GM19372 (cell line): ENCODE measurements around the gene RAP1GAP2.
"Not testable (repeated sequence)": the region's sequence is repeated elsewhere in the genome, so short reads cannot be mapped to it uniquely, and the experiment has no call there.

ENCODE experiments used
- ATAC-seq: cut with Tn5 transposase; IDR thresholded peaks from one replicate; pipeline ENCODE4 v1.9.1; 2021; ENCODE audit warnings: mild to moderate bottlenecking, low read depth, moderate library complexity; ENCODE audit not compliant: unreplicated experiment

Gene RAP1GAP2

GRCh38 chr17:2785376-2785775 lies 10.9 kb upstream of the RAP1GAP2 start:
- ATAC-seq, result not testable (repeated sequence)

- ATAC-seq, result no peak
Observed at GRCh38 chr17:2786176-2786881, 9.9 kb upstream of the RAP1GAP2 start.

DNA sequence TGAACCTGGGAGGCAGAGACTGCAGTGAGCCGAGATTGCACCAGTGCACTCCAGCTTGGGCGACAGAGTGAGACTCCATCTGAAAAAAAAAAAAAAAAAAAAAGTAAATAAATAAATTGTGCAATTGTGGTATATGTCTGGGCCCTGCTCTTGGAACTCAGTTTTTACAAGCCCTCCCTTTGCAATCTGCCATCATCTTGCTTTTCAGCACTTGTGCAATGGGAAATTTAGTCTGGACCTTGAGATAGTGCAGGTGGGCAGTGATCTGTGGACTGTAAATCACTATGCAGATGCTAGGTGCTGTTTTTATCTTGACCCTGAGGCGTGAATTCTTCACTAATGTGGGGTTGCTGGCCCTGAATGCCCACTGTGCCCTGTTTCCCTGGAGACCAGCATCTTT lies 6.5 kb upstream of the RAP1GAP2 start:
- ATAC-seq, result no peak

DNA sequence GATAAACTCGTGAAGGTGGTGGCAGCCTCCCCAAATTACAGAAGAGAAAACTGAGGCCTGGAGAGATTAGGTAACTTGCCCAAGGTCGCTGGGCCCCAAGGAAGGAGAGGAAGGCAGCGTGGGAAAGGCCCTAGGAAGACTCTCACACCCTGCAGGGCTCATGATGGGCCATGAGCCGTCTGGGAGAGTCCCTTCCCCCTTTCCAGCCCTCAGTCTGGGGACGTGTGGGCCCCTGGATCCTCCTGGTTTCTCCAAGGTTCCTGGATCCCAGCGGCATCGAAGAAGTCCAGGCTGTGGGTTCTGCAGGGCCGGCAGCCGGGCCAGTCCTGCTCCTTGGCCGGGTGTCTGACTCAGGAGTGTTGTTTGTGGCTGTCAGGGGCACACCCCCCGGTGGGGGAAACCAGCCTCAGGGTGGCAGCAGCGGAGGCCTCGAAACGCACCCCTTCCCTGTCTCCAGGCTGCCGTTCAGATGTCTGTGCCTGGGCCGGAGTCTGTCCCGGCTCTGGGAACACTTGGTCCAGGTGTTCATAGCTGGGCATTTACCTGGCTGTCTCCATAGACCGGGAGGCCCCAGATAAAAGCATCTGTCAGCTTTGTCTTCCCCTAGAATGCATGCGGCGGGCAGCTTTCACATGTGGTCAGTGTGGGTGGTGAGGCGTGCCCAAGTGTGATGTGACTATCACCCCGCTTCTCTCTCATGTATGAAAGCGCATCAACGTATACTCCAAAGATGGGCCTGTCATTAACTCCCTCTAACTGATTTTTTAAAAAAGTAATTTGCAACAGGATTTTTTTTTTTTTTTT lies 3.7 kb upstream of the RAP1GAP2 start:
- ATAC-seq, result no peak

DNA sequence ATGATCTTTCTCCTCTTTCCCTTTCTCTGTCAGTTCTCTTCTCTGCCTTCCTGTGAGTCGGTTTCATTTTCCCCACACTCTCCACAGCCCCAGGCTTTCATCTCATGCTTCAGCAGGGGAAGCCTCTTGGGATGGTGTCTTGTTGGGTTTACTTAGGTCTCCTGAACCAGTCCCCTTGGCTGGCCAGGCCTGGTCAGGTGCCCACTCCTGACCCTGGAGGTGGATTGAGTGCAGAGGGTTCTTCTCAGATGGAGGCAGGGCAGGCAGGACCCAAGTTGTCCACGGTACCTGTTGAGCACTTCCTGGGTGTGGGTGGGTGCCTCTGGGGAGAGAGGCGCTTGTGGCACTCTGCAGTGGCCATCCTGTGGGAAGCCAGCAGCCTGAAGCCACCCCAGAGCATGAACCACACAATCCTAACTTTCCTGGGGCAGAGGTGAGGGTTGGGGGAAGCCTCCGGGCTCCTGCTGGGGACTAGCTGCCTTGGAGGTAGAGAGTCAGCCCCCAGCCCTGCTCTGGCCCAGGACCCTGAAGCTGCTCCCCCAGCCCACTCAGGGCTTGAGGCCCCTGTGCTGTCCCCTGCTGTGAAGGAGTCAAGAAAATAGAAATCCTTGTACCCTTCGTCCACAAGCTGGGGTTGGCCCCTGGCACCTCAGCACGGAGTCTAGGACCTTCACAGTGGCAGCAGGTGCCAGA lies 2.0 kb upstream of the RAP1GAP2 start:
- no peak for ATAC-seq

GRCh38 chr17:2795441-2796163 lies 636 bp upstream of the RAP1GAP2 start:
- ATAC-seq, result no peak

DNA sequence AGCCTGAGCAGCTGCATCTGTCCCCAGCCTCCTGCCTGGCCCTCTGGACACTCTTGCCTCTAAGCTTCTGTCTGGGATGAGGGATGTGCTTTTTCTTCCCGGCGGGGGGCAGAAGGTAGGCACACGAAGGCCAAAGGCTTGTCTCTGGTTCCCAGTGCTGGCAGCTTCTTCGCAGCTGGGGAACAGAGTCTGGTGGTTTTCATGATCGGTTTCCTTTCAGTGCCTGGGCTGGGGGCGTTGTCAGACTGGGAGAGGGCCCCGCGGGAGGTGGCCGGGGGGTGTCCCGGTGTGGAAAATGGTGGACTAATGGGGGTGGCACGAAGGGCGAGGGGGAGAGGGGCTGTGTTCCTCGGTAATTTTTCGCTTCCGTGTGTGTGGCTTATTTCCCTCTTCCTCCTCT lies 988 bp downstream of the RAP1GAP2 start:
- no peak for ATAC-seq

GRCh38 chr17:2797637-2798036 lies 1.4 kb downstream of the RAP1GAP2 start:
- ATAC-seq, result no peak

DNA sequence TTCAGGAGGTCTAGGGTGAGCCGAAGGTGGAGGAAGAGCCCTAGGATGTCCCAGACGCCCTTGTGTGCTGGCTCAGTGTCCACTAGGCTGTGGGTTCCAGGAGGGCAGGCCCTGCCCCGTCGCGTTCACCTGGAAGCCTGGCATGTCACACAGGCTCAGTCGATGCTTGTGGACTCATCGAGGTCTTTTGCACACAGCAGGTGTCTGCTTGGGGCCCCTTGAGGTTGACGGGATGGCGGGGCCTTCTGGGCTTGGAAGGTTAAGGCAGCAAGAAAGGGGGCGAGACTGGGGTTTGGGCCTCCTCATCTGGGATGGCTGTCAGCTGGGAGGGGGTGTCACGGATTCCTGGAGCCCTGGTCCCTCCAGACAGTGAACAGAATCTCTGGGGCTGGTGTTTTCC lies 1.9 kb downstream of the RAP1GAP2 start:
- no peak for ATAC-seq

- ATAC-seq, result no peak
Observed at GRCh38 chr17:2798678-2799077, 2.4 kb downstream of the RAP1GAP2 start.

GRCh38 chr17:2799653-2800052 lies 3.4 kb downstream of the RAP1GAP2 start:
- no peak for ATAC-seq

DNA sequence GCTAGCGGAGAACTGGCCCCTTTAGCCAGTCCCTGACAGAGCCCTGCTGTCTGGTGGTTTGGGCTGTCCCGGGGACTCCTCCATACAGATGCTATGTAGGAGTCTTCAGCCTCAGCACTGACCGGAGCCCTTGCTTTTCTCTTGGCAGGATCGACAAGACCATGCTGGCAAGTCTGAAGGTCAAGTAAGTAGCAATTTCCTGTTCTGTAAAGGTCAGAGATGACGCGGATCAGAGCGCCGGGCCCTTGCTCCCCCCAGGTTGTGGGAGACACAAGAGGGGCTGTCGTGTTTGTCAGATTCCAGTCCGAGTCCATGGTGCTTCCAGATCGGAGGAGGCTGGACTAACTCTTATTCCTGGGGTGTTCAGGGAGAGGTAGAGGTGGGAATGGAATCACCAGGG lies 4.1 kb downstream of the RAP1GAP2 start:
- no peak for ATAC-seq

GRCh38 chr17:2801841-2802240 lies 5.6 kb downstream of the RAP1GAP2 start:
- ATAC-seq, result no peak

DNA sequence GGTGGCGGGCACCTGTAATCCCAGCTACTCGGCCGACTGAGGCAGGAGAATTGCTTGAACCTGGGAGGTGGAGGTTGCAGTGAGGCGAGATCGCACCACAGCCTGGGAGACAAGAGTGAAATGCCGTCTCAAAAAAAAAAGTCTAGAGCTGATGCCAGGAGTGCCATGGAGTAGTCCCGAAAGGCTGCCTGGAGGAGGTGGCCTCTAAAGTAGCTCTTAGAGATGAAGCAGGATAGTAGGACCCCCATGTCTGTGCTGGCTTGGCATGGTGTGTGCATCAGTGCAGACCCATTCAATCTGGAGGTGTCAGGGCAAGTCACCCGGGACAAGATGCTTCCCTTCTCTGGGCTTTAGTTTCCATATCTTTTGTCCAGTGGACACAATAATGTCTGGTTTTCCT lies 6.3 kb downstream of the RAP1GAP2 start:
- ATAC-seq, result no peak

DNA sequence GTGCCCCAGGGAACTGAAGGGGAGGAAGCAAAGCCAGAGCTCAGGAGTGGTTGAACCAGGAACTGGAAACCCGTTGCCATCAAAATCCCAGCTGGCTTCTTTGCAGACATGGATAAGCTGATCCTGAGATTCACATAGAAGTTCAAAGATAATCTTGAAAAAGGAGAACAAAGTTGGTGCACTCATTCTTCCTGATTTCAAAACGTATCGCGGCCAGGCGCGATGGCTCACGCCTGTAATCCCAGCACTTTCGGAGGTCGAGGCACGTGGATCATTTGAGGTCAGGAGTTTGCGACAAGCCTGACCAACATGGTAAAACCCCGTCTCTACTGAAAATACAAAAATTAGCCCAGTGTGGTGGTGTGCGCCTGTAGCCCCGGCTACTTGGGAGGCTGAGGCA lies 7.1 kb downstream of the RAP1GAP2 start:
- ATAC-seq, result no peak

DNA sequence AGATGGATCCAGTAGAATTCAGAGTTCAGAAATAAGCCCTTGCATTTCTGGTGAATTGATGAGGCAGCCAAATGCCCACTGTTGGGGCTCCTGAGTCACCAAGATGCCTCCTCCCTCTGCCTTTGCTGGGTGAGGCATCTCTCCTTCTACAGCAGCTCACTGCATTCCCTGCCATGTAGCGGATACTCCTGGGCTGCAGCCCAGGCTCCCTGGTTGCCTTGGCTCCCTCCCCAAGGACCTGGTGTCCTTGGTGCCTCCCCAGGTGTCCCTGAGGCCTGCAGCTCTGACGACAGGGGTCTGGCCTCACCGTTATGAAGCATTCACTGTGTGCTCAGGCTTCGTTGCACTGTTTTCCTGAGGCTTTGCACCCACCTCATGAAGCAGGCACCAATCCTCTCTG lies 7.7 kb downstream of the RAP1GAP2 start:
- ATAC-seq, result no peak

DNA sequence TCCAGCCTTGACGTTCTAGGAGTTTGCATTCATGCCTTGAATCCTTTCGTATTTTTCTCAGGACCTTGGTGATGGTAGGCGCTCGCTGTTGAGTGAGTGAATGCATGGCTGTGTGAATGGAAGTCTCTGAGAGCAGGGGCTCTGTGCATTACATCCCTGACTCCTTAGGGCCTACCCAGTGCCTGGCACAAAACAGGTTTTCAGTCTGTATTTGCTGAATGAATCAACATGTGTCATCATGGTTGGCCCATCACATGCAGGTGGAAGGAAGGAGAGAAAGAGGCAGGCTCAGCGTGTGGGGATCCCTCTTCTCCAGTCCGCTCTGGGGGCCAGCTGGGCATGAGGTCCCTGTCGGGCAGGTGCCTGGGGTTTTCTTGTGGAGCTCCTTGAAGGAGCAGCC lies 8.7 kb downstream of the RAP1GAP2 start:
- no peak for ATAC-seq

- ATAC-seq, result no peak
Observed at GRCh38 chr17:2805961-2806360, 9.7 kb downstream of the RAP1GAP2 start.

DNA sequence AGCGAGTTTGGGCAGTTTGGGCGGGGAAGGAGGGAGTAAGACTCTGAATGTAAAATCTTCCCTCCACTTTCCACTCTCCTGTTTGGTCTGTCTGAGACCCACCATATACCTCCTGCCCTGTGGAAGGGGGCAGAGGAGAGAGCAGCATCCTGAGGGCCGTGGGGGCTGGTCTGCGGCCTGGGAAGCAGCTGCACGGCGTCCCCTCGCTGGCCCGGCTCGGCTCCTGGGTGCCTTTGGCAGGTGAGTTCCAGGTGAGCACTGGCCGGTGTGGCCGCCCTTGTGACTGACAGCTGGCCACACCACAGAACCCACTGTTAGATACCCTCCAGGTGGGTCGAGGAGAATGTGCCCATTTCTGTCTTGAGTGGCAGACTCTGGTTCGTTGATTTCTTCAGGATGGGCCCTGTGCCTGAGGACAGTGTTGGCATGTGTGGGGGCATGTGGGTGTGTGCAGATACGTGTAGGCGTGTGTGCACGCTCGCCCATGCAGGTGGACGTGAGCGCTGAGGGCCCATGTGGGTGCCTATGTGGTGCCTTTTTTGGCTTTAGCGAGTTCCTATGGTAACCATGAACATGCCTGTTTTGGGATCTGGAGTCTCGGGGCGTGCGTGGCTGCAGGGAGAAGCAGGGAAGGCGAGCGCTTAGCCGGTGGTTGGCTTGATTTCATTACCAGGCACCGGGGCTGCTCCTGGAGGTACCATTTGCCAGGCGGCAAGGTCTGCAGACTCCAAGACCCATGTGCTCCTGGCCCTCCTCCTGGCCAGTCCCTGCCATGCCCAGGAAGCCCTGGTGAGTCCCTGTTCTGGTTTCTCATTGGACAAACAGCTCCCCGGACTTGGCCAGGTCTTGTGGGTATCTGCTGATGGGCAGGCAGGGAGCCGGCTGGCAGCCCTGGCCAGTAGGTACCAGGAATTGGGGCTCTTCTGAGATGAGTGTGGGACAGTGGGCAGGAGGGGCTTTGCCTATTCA lies 12.4 kb downstream of the RAP1GAP2 start:
- no peak for ATAC-seq

- no peak for ATAC-seq
Observed at GRCh38 chr17:2809337-2809736, 13.1 kb downstream of the RAP1GAP2 start.
